Measurements from ENCODE around the gene PHLDB2.

PHLDB2 gene

GRCh38 chr3:111863942-111864694, 5.1 kb downstream of the PHLDB2 start:
- Histone ChIP-seq H3K27ac (ENCODE audit: poor library complexity, severe bottlenecking) (peak overlapping the region; percentile 94), H3K36me3 (ENCODE audit: low read depth) (peaks cover 25% of the 10 kb centered on the region), H3K9me3 (ENCODE audit: severe bottlenecking) (no peaks in the 10 kb centered on the region), H3K4me3 (ENCODE audit: severe bottlenecking) (no peak overlapping the region), H3K27me3 (ENCODE audit: insufficient read depth, poor library complexity, severe bottlenecking) (no peaks in the 10 kb centered on the region), H3K4me1 (ENCODE audit: insufficient read depth, poor library complexity, severe bottlenecking) (peaks cover 50% of the 10 kb centered on the region)
- no peak for ATAC-seq (ENCODE audit: low read depth)
- no peak for DNase-seq (ENCODE audit: low spot score)
- no peak for TF ChIP-seq CTCF (IDR thresholded peaks at IDR 0.05; ENCODE audit: poor library complexity, severe bottlenecking)

- H3K27me3 ChIP-seq (ENCODE audit: insufficient read depth, poor library complexity, severe bottlenecking), result no peaks in the 10 kb centered on the region
- peak; percentile 49 for TF ChIP-seq CTCF (IDR thresholded peaks at IDR 0.05; ENCODE audit: poor library complexity, severe bottlenecking)
- no peak for DNase-seq (ENCODE audit: low spot score)
- H3K36me3 ChIP-seq (ENCODE audit: low read depth), result peaks cover 34% of the 10 kb centered on the region
- peak overlapping the region; percentile 94 for H3K27ac ChIP-seq (ENCODE audit: poor library complexity, severe bottlenecking)
- no peak overlapping the region for H3K4me3 ChIP-seq (ENCODE audit: severe bottlenecking)
- H3K9me3 ChIP-seq (ENCODE audit: severe bottlenecking), result no peaks in the 10 kb centered on the region
- peaks cover 50% of the 10 kb centered on the region for H3K4me1 ChIP-seq (ENCODE audit: insufficient read depth, poor library complexity, severe bottlenecking)
- ATAC-seq (ENCODE audit: low read depth), result peak; percentile 11; the same call in 2 of the 3 replicates
These were observed 6.0 kb downstream of the PHLDB2 start for GRCh38 chr3:111864821-111865656.

GRCh38 chr3:111867889-111868426, 8.9 kb downstream of the PHLDB2 start:
- Histone ChIP-seq H3K27ac (ENCODE audit: poor library complexity, severe bottlenecking) (no peak overlapping the region), H3K4me3 (ENCODE audit: severe bottlenecking) (no peak overlapping the region), H3K36me3 (ENCODE audit: low read depth) (peaks cover 52% of the 10 kb centered on the region), H3K27me3 (ENCODE audit: insufficient read depth, poor library complexity, severe bottlenecking) (no peaks in the 10 kb centered on the region), H3K9me3 (ENCODE audit: severe bottlenecking) (no peaks in the 10 kb centered on the region), H3K4me1 (ENCODE audit: insufficient read depth, poor library complexity, severe bottlenecking) (peaks cover 30% of the 10 kb centered on the region)
- DNase-seq (ENCODE audit: low spot score), result no peak
- no peak for ATAC-seq (ENCODE audit: low read depth)
- no peak for TF ChIP-seq CTCF (IDR thresholded peaks at IDR 0.05; ENCODE audit: poor library complexity, severe bottlenecking)

- ATAC-seq (ENCODE audit: low read depth) (no peak), DNase-seq (ENCODE audit: low spot score) (no peak)
- peak overlapping the region; percentile 2 for H3K27ac ChIP-seq (ENCODE audit: poor library complexity, severe bottlenecking)
- H3K27me3 ChIP-seq (ENCODE audit: insufficient read depth, poor library complexity, severe bottlenecking), result no peaks in the 10 kb centered on the region
- TF ChIP-seq CTCF (IDR thresholded peaks at IDR 0.05; ENCODE audit: poor library complexity, severe bottlenecking), result no peak
- H3K4me3 ChIP-seq (ENCODE audit: severe bottlenecking), result no peak overlapping the region
- H3K36me3 ChIP-seq (ENCODE audit: low read depth), result peaks cover 59% of the 10 kb centered on the region
- no peaks in the 10 kb centered on the region for H3K9me3 ChIP-seq (ENCODE audit: severe bottlenecking)
- peaks cover 19% of the 10 kb centered on the region for H3K4me1 ChIP-seq (ENCODE audit: insufficient read depth, poor library complexity, severe bottlenecking)
These were observed 11.6 kb downstream of the PHLDB2 start for GRCh38 chr3:111870620-111871019.

Measured in RWPE2 (cell line).